ENCODE results near the gene BICRA. TPM values are rescaled to one million over a fixed set of nuclear protein-coding genes. Genes with fewer than 3 reads are reported as not detected.
A peak's percentile ranks its signal among the peaks of the same experiment; 100 is the strongest.

Gene BICRA
- total RNA-seq, 1 experiment from 2014 or later, result 29.3 TPM

DNA sequence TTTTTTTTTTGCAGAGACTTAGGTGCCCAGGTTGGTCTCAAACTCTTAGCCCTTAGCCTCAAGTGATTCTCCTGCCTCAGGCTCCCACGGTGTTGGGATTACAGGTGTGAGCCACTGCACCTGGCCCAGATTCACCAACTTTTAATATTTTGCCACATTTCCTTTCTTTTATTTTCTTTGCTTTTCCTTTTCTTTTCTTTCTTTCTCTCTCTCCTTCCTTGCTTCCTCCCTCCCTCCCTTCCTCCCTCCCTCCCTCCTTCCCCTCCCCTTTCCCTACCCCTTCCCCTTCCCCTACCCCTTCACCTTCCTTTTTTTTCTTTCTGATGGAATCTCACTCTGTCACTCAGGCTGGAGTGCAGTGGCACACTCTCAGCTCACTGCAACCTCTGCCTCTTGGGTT, 35.3 kb downstream of the BICRA start:
- Histone ChIP-seq H3K27me3 (ENCODE audit: insufficient read depth, low read length) (no peaks in the 10 kb centered on the region), H3K23ac (ENCODE audit: insufficient read length, low read depth, low read length) (no peak overlapping the region), H2AK5ac (ENCODE audit: insufficient read length, low read length) (no peak overlapping the region), H2BK5ac (ENCODE audit: insufficient read length, low read length) (no peak overlapping the region), H3K4ac (ENCODE audit: low read depth, low read length) (no peak overlapping the region), H3K56ac (ENCODE audit: insufficient read length, low read depth, low read length) (no peak overlapping the region), H4K5ac (ENCODE audit: insufficient read length, low read depth, low read length) (no peak overlapping the region), H2BK12ac (ENCODE audit: insufficient read length, low read depth, low read length) (no peak overlapping the region), H3K79me2 (ENCODE audit: insufficient read depth, low read length) (peaks cover 14% of the 10 kb centered on the region; the same call in 1 of the 2 replicates), H3K79me1 (ENCODE audit: insufficient read depth, low read depth, low read length, poor library complexity, severe bottlenecking) (peaks cover 10% of the 10 kb centered on the region), H3K4me1 (ENCODE audit: insufficient read depth, low read length) (peaks cover 6% of the 10 kb centered on the region; the same call in 1 of the 2 replicates), H2BK15ac (ENCODE audit: low read depth, low read length) (no peak overlapping the region), H4K20me1 (ENCODE audit: control insufficient read depth, insufficient read depth, insufficient read length) (no peaks in the 10 kb centered on the region), H3K27ac (ENCODE audit: insufficient read length, low read depth, low read length) (no peak overlapping the region), H3K9me3 (ENCODE audit: control insufficient read depth, low read depth, low read length) (peaks cover 2% of the 10 kb centered on the region), H2BK120ac (ENCODE audit: low read depth, low read length, poor library complexity, severe bottlenecking) (no peak overlapping the region), H3K9ac (ENCODE audit: extremely low read depth, insufficient read length, low read length) (no peak overlapping the region), H3K14ac (ENCODE audit: insufficient read depth, low read length) (no peak overlapping the region), H4K8ac (replicated peaks; ENCODE audit: insufficient read length, low read depth, low read length) (no peak overlapping the region), H4K91ac (ENCODE audit: insufficient read length, low read depth, low read length) (no peak overlapping the region), H3K4me2 (ENCODE audit: insufficient read depth, insufficient read length, low read length) (no peak overlapping the region), H3T11ph (ENCODE audit: low read length) (no peak overlapping the region), H2BK20ac (ENCODE audit: low read depth, low read length, poor library complexity, severe bottlenecking) (no peak overlapping the region), H3K23me2 (ENCODE audit: insufficient read length, low read depth, low read length, poor library complexity, severe bottlenecking) (no peaks in the 10 kb centered on the region), H2AFZ (ENCODE audit: low read length) (no peak overlapping the region), H3K18ac (ENCODE audit: insufficient read length, low read depth, low read length) (no peak overlapping the region)
- peaks cover 3 to 6% of the 10 kb centered on the region in 2 experiments; a peak in 4 of 5 replicates for H3K9me3 Mint-ChIP-seq
- TF ChIP-seq, protein P1, sequence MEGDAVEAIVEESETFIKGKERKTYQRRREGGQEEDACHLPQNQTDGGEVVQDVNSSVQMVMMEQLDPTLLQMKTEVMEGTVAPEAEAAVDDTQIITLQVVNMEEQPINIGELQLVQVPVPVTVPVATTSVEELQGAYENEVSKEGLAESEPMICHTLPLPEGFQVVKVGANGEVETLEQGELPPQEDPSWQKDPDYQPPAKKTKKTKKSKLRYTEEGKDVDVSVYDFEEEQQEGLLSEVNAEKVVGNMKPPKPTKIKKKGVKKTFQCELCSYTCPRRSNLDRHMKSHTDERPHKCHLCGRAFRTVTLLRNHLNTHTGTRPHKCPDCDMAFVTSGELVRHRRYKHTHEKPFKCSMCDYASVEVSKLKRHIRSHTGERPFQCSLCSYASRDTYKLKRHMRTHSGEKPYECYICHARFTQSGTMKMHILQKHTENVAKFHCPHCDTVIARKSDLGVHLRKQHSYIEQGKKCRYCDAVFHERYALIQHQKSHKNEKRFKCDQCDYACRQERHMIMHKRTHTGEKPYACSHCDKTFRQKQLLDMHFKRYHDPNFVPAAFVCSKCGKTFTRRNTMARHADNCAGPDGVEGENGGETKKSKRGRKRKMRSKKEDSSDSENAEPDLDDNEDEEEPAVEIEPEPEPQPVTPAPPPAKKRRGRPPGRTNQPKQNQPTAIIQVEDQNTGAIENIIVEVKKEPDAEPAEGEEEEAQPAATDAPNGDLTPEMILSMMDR (conservative IDR thresholded peaks at IDR 0.05), result no peak
- H3K36me3 Mint-ChIP-seq (ENCODE audit: insufficient read depth in 1 of 3, low read depth in 3 of 3), result peaks cover 18 to 35% (median 27%) of the 10 kb centered on the region in 3 experiments
- H3K27me3 Mint-ChIP-seq (ENCODE audit: low read depth), result no peaks in the 10 kb centered on the region
- DNase-seq, result no peak
- H3K4me3 Mint-ChIP-seq, result no peak overlapping the region
- WGBS (ENCODE audit: extremely low coverage, insufficient read length, low lambda C conversion rate), result no CpG with 5 or more reads among the region's 1 CpG
- peak overlapping the region in 1 of 3 experiments; percentile 60; a peak in 1 of 7 replicates for H3K27ac Mint-ChIP-seq
- peaks cover 13 to 18% of the 10 kb centered on the region in 2 experiments for H3K4me1 Mint-ChIP-seq

All from H9 (cell line).